Smooth muscle cell (in vitro differentiated cells): ENCODE data around the gene EIF4A2. TPM values are rescaled to one million over a fixed set of nuclear protein-coding genes. Genes with fewer than 3 reads are reported as not detected.
A peak's percentile ranks its signal among the peaks of the same experiment; 100 is the strongest.

Experiments used
- DNase-seq: peaks from one replicate; lab custom pipeline; 2025; ENCODE audit not compliant: unreplicated experiment; lab: John Stamatoyannopoulos, UW
- H2AFZ ChIP-seq: fragments of 200-600 bp; sonication (generic); 2 replicates; pipeline ENCODE4 v1.6.0; 2016; ENCODE audit warnings: antibody characterized with exemption, low read depth, mild to moderate bottlenecking
- H3F3A ChIP-seq: fragments of 200-600 bp; sonication (generic); 2 replicates; pipeline ENCODE4 v1.6.0; 2017; ENCODE audit warnings: antibody characterized with exemption, low read depth
- H3K27ac ChIP-seq: fragments of 200-600 bp; sonication (generic); 2 replicates; pipeline ENCODE4 v1.5.1; 2016; ENCODE audit warnings: low read depth, mild to moderate bottlenecking
- H3K27me3 ChIP-seq: fragments of 200-600 bp; sonication (generic); 2 replicates; pipeline ENCODE4 v1.6.1; 2016; ENCODE audit warnings: low read depth, mild to moderate bottlenecking
- H3K36me3 ChIP-seq: fragments of 200-600 bp; sonication (generic); 2 replicates; pipeline ENCODE4 v1.5.1; 2016; ENCODE audit warnings: low read depth
- H3K4me1 ChIP-seq: fragments of 200-600 bp; sonication (generic); 2 replicates; pipeline ENCODE4 v1.5.1; 2016; ENCODE audit warnings: low read depth
- H3K4me2 ChIP-seq: fragments of 200-600 bp; sonication (generic); 2 replicates; pipeline ENCODE4 v1.6.0; 2016; ENCODE audit warnings: mild to moderate bottlenecking
- H3K4me3 ChIP-seq: fragments of 200-600 bp; sonication (generic); 2 replicates; pipeline ENCODE4 v1.5.1; 2016; ENCODE audit warnings: mild to moderate bottlenecking
- H3K79me2 ChIP-seq: fragments of 200-600 bp; sonication (generic); 2 replicates; pipeline ENCODE4 v1.6.0; 2016; ENCODE audit warnings: low read depth, mild to moderate bottlenecking
- H3K9ac ChIP-seq: fragments of 200-600 bp; sonication (generic); 2 replicates; pipeline ENCODE4 v1.6.0; 2016; ENCODE audit warnings: low read depth
- H3K9me3 ChIP-seq: fragments of 200-600 bp; sonication (generic); replicated peaks from 2 replicates; pipeline ENCODE4 v1.5.1; 2016; ENCODE audit warnings: low read depth
- H4K20me1 ChIP-seq: fragments of 200-600 bp; sonication (generic); 2 replicates; pipeline ENCODE4 v1.6.0; 2016; ENCODE audit warnings: low read depth
- WGBS: methylation state at CpG from one replicate; pipeline ENCODE4 v1.1.7; 2016; ENCODE audit warnings: low lambda C conversion rate; 5-methylcytosine and 5-hydroxymethylcytosine counted together
- polyA plus RNA-seq: library from polyadenylated mRNA; unstranded; fragments of >200 nt; fragmentation: Nextera tagmentation; extraction: Ambion mirVana; gene quantifications from 2 replicates; pipeline ENCODE4 v1.2.1, GENCODE V29; 2016
- total RNA-seq: library from RNA; depleted of rRNA; stranded (reverse); fragments of >200 nt; gene quantifications from 2 replicates; pipeline ENCODE4 v1.2.3, GENCODE V29; 2014
- TF ChIP-seq, protein P1 (sequence below): fragments of 200-600 bp; sonication (generic); IDR thresholded peaks from 2 replicates; pipeline ENCODE4 v1.5.1; 2017; ENCODE audit warnings: borderline replicate concordance, mild to moderate bottlenecking, antibody characterized with exemption; ENCODE audit not compliant: insufficient read depth, poor library complexity, severe bottlenecking

EIF4A2 gene
- total and polyA plus RNA-seq, 2 experiments from 2014 or later, result 94.8 to 438 TPM

DNA sequence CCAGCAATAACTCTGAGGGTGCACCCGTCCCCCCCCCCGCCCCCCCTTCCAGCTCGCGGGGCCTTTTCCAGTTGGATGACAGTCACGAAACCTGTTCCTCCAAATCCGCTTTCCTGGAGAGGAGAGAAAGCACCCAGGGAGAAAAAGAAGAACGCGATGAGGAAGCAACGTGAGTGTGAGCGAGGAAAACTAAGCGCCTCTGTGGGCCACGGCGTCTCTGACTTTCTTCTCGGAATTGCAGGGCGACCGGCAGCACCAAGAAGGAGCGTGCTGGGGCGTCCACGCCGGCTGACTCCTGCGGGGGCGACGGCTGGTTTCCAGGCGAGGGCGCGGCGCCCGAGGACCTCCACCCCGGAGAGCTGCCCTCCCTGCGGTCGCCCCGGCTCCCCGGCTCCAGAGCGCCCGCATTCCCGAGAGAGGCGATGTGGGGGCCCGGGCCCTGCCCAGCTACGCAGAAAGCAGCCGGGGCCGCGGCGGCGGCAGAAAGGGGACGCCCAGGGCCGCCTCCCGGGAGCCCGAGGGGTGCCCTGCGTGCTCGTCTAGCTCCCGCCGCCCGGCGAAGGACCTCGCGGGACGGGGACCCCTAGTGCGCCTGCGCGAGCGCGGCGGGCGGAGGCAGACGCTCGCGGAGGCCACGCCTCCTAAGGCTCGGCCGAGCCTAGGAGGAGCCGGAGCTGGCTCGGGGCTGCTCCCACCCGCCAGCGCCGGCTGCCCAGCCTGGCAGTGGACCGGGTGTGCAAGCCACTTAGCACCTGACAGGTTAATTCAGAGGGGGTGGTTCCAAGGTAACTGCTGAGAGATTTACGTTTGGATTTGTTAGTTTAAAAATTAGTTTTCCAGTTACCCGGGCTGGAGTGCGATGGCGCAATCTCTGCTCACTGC lies 43.8 kb downstream of the EIF4A2 start:
- peak overlapping the region; percentile 37 for H3K9ac ChIP-seq
- H3F3A ChIP-seq, result no peaks in the 10 kb centered on the region
- TF ChIP-seq, protein P1, sequence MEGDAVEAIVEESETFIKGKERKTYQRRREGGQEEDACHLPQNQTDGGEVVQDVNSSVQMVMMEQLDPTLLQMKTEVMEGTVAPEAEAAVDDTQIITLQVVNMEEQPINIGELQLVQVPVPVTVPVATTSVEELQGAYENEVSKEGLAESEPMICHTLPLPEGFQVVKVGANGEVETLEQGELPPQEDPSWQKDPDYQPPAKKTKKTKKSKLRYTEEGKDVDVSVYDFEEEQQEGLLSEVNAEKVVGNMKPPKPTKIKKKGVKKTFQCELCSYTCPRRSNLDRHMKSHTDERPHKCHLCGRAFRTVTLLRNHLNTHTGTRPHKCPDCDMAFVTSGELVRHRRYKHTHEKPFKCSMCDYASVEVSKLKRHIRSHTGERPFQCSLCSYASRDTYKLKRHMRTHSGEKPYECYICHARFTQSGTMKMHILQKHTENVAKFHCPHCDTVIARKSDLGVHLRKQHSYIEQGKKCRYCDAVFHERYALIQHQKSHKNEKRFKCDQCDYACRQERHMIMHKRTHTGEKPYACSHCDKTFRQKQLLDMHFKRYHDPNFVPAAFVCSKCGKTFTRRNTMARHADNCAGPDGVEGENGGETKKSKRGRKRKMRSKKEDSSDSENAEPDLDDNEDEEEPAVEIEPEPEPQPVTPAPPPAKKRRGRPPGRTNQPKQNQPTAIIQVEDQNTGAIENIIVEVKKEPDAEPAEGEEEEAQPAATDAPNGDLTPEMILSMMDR, result no peak
- peak overlapping the region; percentile 93 for H2AFZ ChIP-seq
- H3K4me2 ChIP-seq, result peak overlapping the region; percentile 94
- no peaks in the 10 kb centered on the region for H3K79me2 ChIP-seq
- H4K20me1 ChIP-seq, result no peaks in the 10 kb centered on the region
- H3K9me3 ChIP-seq, result no peaks in the 10 kb centered on the region
- H3K36me3 ChIP-seq, result no peaks in the 10 kb centered on the region
- H3K4me3 ChIP-seq, result peak overlapping the region; percentile 63
- peak; percentile 39 for DNase-seq
- whole genome bisulfite sequencing, result 5% methylated on average over 45 of the region's 80 CpGs
- H3K4me1 ChIP-seq, result peaks cover 10% of the 10 kb centered on the region
- H3K27ac ChIP-seq, result no peak overlapping the region
- peaks cover 45% of the 10 kb centered on the region for H3K27me3 ChIP-seq

DNA sequence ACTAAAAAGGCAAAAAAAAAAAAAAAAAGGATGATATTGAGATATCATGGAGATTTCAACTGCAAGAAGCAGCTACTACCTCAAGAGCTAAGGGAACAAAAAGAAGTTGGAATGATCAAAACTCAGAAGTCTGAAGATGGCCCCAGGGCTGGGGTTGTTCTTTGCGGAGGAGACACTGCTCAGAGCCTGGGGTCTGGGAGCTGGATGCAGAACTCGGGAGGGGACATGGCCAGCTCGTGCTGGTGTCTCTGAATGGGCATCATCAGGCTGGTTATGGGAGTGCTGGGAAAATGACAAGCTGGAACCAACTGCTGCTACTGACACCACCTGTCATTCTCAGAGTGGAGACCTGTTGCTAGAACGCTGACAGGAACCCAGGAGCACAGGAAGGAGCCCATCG lies 45.0 kb downstream of the EIF4A2 start:
- Histone ChIP-seq H3K4me1 (peaks cover 10% of the 10 kb centered on the region), H3K9ac (no peak overlapping the region), H3K4me2 (no peak overlapping the region), H3K27ac (no peak overlapping the region), H3K4me3 (no peak overlapping the region), H3F3A (no peaks in the 10 kb centered on the region), H3K36me3 (no peaks in the 10 kb centered on the region), H3K27me3 (peaks cover 56% of the 10 kb centered on the region), H3K79me2 (no peaks in the 10 kb centered on the region), H4K20me1 (no peaks in the 10 kb centered on the region), H3K9me3 (no peaks in the 10 kb centered on the region), H2AFZ (no peak overlapping the region)
- DNase-seq, result no peak
- TF ChIP-seq, protein P1, result no peak
- WGBS, result 54% methylated on average over 5 of the region's 5 CpGs

DNA sequence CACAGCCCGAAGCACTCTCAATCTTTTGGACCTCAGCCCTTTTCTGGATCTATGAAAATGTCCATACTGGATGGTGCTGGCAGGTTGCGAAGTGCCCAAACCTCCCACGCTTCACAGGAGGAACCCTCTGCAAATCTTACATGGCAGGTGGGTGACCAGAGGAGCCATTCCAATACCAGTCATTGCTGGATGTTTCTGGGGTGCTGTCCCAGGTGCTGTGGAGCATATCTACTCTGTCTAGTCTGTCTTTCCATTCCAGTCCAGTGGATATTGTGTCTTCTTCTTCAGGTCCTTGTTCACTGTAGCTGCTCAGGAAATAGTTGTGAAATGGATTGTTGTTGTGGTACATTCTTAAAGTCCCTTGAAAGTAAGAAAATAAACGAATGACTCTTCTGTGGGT lies 48.4 kb downstream of the EIF4A2 start:
- Histone ChIP-seq H3F3A (no peaks in the 10 kb centered on the region), H3K27ac (no peak overlapping the region), H3K36me3 (no peaks in the 10 kb centered on the region), H3K4me2 (no peak overlapping the region), H2AFZ (no peak overlapping the region), H3K9me3 (no peaks in the 10 kb centered on the region), H3K4me1 (no peaks in the 10 kb centered on the region), H3K27me3 (peaks cover 75% of the 10 kb centered on the region), H3K9ac (no peak overlapping the region), H4K20me1 (no peaks in the 10 kb centered on the region), H3K79me2 (no peaks in the 10 kb centered on the region), H3K4me3 (no peak overlapping the region)
- WGBS, result 67% methylated on average over 4 of the region's 4 CpGs
- DNase-seq, result no peak
- TF ChIP-seq, protein P1, result no peak

DNA sequence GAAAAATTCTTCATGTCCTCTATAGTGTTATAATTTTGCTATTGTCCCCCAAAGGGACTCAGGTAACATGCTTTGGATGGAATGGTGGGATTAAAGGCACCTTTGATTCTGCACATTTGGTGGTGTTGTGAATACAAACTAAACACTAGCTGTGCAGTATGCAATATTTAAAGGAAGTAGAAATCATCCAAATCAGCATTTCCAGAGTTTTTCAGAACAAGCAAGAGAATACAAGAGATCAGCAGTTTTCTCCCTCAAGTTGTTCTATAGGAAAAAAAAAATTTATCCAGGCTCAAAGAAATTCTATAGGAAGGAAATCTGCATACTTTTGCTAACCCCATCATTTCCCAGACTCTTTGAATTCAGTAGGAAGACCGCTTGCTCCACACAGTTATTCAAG lies 48.9 kb downstream of the EIF4A2 start:
- H3K27me3 ChIP-seq, result peaks cover 75% of the 10 kb centered on the region
- 97% methylated on average over 1 of the region's 1 CpG for WGBS
- no peak overlapping the region for H3K9ac ChIP-seq

More for the DNA sequence above, 48.9 kb downstream of the EIF4A2 start:
- H3K27ac ChIP-seq, result no peak overlapping the region
- H3K9me3 ChIP-seq, result no peaks in the 10 kb centered on the region
- H3K79me2 ChIP-seq, result no peaks in the 10 kb centered on the region
- H3K4me1 ChIP-seq, result no peaks in the 10 kb centered on the region
- H3K4me3 ChIP-seq, result no peak overlapping the region
- no peak overlapping the region for H2AFZ ChIP-seq
- no peaks in the 10 kb centered on the region for H3K36me3 ChIP-seq
- no peak for DNase-seq
- TF ChIP-seq, protein P1, result no peak
- H3K4me2 ChIP-seq, result no peak overlapping the region
- no peaks in the 10 kb centered on the region for H4K20me1 ChIP-seq
- no peaks in the 10 kb centered on the region for H3F3A ChIP-seq
